HUES64 (cell line): ENCODE results near the gene RYR1.
"Not testable (repeated sequence)": the region's sequence is repeated elsewhere in the genome, so short reads cannot be mapped to it uniquely, and the experiment has no call there.

Experiments used
- H3K27ac ChIP-seq: 2 replicates; pipeline ENCODE4 v1.7.0; 2013; ENCODE audit warnings: low read depth, low read length, inconsistent platforms
- H3K27me3 ChIP-seq: 2 replicates; pipeline ENCODE4 v1.6.1; 2013; ENCODE audit warnings: mild to moderate bottlenecking, low read length; ENCODE audit not compliant: insufficient read depth
- H3K36me3 ChIP-seq: 2 replicates; pipeline ENCODE4 v1.6.1; 2013; ENCODE audit warnings: mild to moderate bottlenecking, low read length; ENCODE audit not compliant: insufficient read depth
- H3K4me1 ChIP-seq: 2 replicates; pipeline ENCODE4 v1.6.1; 2013; ENCODE audit warnings: mild to moderate bottlenecking, low read length, moderate library complexity; ENCODE audit not compliant: insufficient read depth
- H3K4me3 ChIP-seq: 2 replicates; pipeline ENCODE4 v1.5.1; 2013; ENCODE audit warnings: mild to moderate bottlenecking, low read length, moderate library complexity
- H3K9ac ChIP-seq: 2 replicates; pipeline ENCODE4 v1.6.1; 2013; ENCODE audit warnings: mild to moderate bottlenecking, low read depth, low read length
- H3K9me3 ChIP-seq: 2 replicates; pipeline ENCODE4 v1.6.1; 2013; ENCODE audit warnings: low read depth, low read length; ENCODE audit not compliant: insufficient read depth
- WGBS: fragments of 150-250, 120-280 bp; methylation state at CpG from one replicate; pipeline ENCODE4 v1.1.7; 2013; ENCODE audit warnings: missing lambda C conversion rate; 5-methylcytosine and 5-hydroxymethylcytosine counted together

Gene RYR1

GRCh38 chr19:38507551-38508127 is 74.1 kb downstream of the RYR1 start:
- H3K4me1 ChIP-seq: peaks cover 5% of the 10 kb centered on the region; the same call in 1 of the 2 replicates
- no peak overlapping the region for H3K4me3 ChIP-seq
- no peak overlapping the region for H3K9ac ChIP-seq
- no peaks in the 10 kb centered on the region for H3K9me3 ChIP-seq
- peaks cover 44% of the 10 kb centered on the region for H3K36me3 ChIP-seq
- H3K27me3 ChIP-seq: no peaks in the 10 kb centered on the region
- H3K27ac ChIP-seq: no peak overlapping the region
- WGBS: 87% methylated on average over 12 of the region's 12 CpGs

- WGBS: 89% methylated on average over 6 of the region's 6 CpGs
- H3K9ac ChIP-seq: no peak overlapping the region
- H3K27ac ChIP-seq: no peak overlapping the region
- peaks cover 39% of the 10 kb centered on the region for H3K36me3 ChIP-seq
- no peaks in the 10 kb centered on the region for H3K9me3 ChIP-seq
- H3K4me1 ChIP-seq: peaks cover 5% of the 10 kb centered on the region; the same call in 1 of the 2 replicates
- H3K4me3 ChIP-seq: no peak overlapping the region
- no peaks in the 10 kb centered on the region for H3K27me3 ChIP-seq
Observed at GRCh38 chr19:38508507-38508906, 75.0 kb downstream of the RYR1 start.

- no peak overlapping the region for H3K9ac ChIP-seq
- 97% methylated on average over 2 of the region's 2 CpGs for WGBS
- H3K27me3 ChIP-seq: no peaks in the 10 kb centered on the region
- H3K27ac ChIP-seq: no peak overlapping the region
- H3K4me1 ChIP-seq: peaks cover 5% of the 10 kb centered on the region; the same call in 1 of the 2 replicates
- H3K4me3 ChIP-seq: no peak overlapping the region
- H3K36me3 ChIP-seq: peaks cover 34% of the 10 kb centered on the region
- no peaks in the 10 kb centered on the region for H3K9me3 ChIP-seq
Observed at GRCh38 chr19:38509027-38509426, 75.5 kb downstream of the RYR1 start.

GRCh38 chr19:38511074-38511708 is 77.7 kb downstream of the RYR1 start:
- WGBS: 92% methylated on average over 10 of the region's 10 CpGs
- Histone ChIP-seq H3K27ac (no peak overlapping the region), H3K27me3 (no peaks in the 10 kb centered on the region), H3K9me3 (no peaks in the 10 kb centered on the region), H3K4me1 (peaks cover 5% of the 10 kb centered on the region; the same call in 1 of the 2 replicates), H3K4me3 (no peak overlapping the region), H3K9ac (no peak overlapping the region), H3K36me3 (peaks cover 25% of the 10 kb centered on the region)

- 96% methylated on average over 19 of the region's 19 CpGs for WGBS
- Histone ChIP-seq H3K4me1 (no peaks in the 10 kb centered on the region), H3K9me3 (no peaks in the 10 kb centered on the region), H3K27me3 (no peaks in the 10 kb centered on the region), H3K27ac (no peak overlapping the region), H3K4me3 (no peak overlapping the region), H3K9ac (no peak overlapping the region), H3K36me3 (peaks cover 29% of the 10 kb centered on the region)
Observed at GRCh38 chr19:38512277-38512676, 78.8 kb downstream of the RYR1 start.

- 93% methylated on average over 6 of the region's 6 CpGs for WGBS
- H3K4me1 ChIP-seq, H3K4me3 ChIP-seq, H3K27ac ChIP-seq, H3K9ac ChIP-seq, H3K27me3 ChIP-seq, H3K9me3 ChIP-seq: not testable (repeated sequence)
- H3K36me3 ChIP-seq: peaks cover 28% of the 10 kb centered on the region; the same call in 1 of the 2 replicates
Observed at GRCh38 chr19:38513156-38513555, 79.7 kb downstream of the RYR1 start.

- Histone ChIP-seq H3K36me3 (peaks cover 24% of the 10 kb centered on the region; the same call in 1 of the 2 replicates), H3K9me3 (no peaks in the 10 kb centered on the region), H3K4me1 (no peaks in the 10 kb centered on the region), H3K27me3 (no peaks in the 10 kb centered on the region), H3K27ac (no peak overlapping the region), H3K9ac (no peak overlapping the region), H3K4me3 (no peak overlapping the region)
- WGBS: 92% methylated on average over 3 of the region's 3 CpGs
Observed at GRCh38 chr19:38513762-38514167, 80.3 kb downstream of the RYR1 start.

GRCh38 chr19:38514812-38515633 is 81.5 kb downstream of the RYR1 start:
- Histone ChIP-seq H3K9ac (no peak overlapping the region), H3K27me3 (no peaks in the 10 kb centered on the region)

GRCh38 chr19:38515896-38516295 is 82.4 kb downstream of the RYR1 start:
- Histone ChIP-seq H3K27me3 (no peaks in the 10 kb centered on the region), H3K4me3 (no peak overlapping the region), H3K9me3 (no peaks in the 10 kb centered on the region), H3K4me1 (no peaks in the 10 kb centered on the region), H3K27ac (no peak overlapping the region), H3K36me3 (peaks cover 9% of the 10 kb centered on the region; the same call in 1 of the 2 replicates), H3K9ac (no peak overlapping the region)
- 96% methylated on average over 17 of the region's 17 CpGs for WGBS

More at GRCh38 chr19:38514812-38515633, 81.5 kb downstream of the RYR1 start:
- H3K4me3 ChIP-seq: no peak overlapping the region
- H3K27ac ChIP-seq: no peak overlapping the region
- no peaks in the 10 kb centered on the region for H3K4me1 ChIP-seq
- 46% methylated on average over 32 of the region's 32 CpGs for WGBS
- no peaks in the 10 kb centered on the region for H3K9me3 ChIP-seq
- peaks cover 14% of the 10 kb centered on the region; the same call in 1 of the 2 replicates for H3K36me3 ChIP-seq

GRCh38 chr19:38516802-38517201 is 83.3 kb downstream of the RYR1 start:
- no peaks in the 10 kb centered on the region for H3K27me3 ChIP-seq
- H3K27ac ChIP-seq: no peak overlapping the region
- 94% methylated on average over 6 of the region's 6 CpGs for WGBS
- no peaks in the 10 kb centered on the region for H3K4me1 ChIP-seq
- H3K4me3 ChIP-seq: no peak overlapping the region
- H3K9me3 ChIP-seq: no peaks in the 10 kb centered on the region
- H3K36me3 ChIP-seq: peaks cover 9% of the 10 kb centered on the region; the same call in 1 of the 2 replicates
- H3K9ac ChIP-seq: no peak overlapping the region

GRCh38 chr19:38517321-38517720 is 83.8 kb downstream of the RYR1 start:
- 94% methylated on average over 21 of the region's 21 CpGs for whole genome bisulfite sequencing
- no peak overlapping the region for H3K9ac ChIP-seq

More at GRCh38 chr19:38517321-38517720, 83.8 kb downstream of the RYR1 start:
- no peaks in the 10 kb centered on the region for H3K4me1 ChIP-seq
- H3K27me3 ChIP-seq: no peaks in the 10 kb centered on the region
- H3K4me3 ChIP-seq: no peak overlapping the region
- H3K9me3 ChIP-seq: no peaks in the 10 kb centered on the region
- no peak overlapping the region for H3K27ac ChIP-seq
- peaks cover 7% of the 10 kb centered on the region; the same call in 1 of the 2 replicates for H3K36me3 ChIP-seq
